ENCODE data around the gene PKHD1. TPM values are rescaled to one million over a fixed set of nuclear protein-coding genes. Genes with fewer than 3 reads are reported as not detected.

Gene PKHD1
- total RNA-seq, 1 experiment from 2014 or later: 0.40 TPM

GRCh38 chr6:51820555-51820954 is 266.9 kb downstream of the PKHD1 start:
- Histone ChIP-seq H3K9me3 (ENCODE audit: low read length) (no peaks in the 10 kb centered on the region), H3K27ac (ENCODE audit: low read length) (no peak overlapping the region), H3F3A (ENCODE audit: low read length, unreplicated experiment) (no peaks in the 10 kb centered on the region), H3K9ac (ENCODE audit: low read length) (no peak overlapping the region), H3K4me3 (ENCODE audit: low read length) (no peak overlapping the region), H3K4me1 (ENCODE audit: insufficient read depth, low read length) (no peaks in the 10 kb centered on the region), H3K27me3 (ENCODE audit: low read length) (no peaks in the 10 kb centered on the region), H4K20me1 (ENCODE audit: low read length) (no peaks in the 10 kb centered on the region), H3K36me3 (ENCODE audit: low read depth, low read length) (no peaks in the 10 kb centered on the region), H3K79me2 (ENCODE audit: low read length) (no peaks in the 10 kb centered on the region), H2AFZ (ENCODE audit: low read length) (no peak overlapping the region), H3K4me2 (ENCODE audit: low read length) (no peak overlapping the region), H3K9me2 (replicated peaks; ENCODE audit: low read length) (no peaks in the 10 kb centered on the region)
- POLR2A ChIA-PET (ENCODE audit: unreplicated experiment): no interaction called here
- ATAC-seq (no peak), DNase-seq (no peak)
- CTCF ChIA-PET: no interaction called here
- TF ChIP-seq EZH2 (IDR thresholded peaks at IDR 0.05; ENCODE audit: low read length, unreplicated experiment) (no peak), CTCF (conservative IDR thresholded peaks at IDR 0.05; ENCODE audit: low read depth, low read length) (no peak), EZH2phosphoT487 (IDR thresholded peaks at IDR 0.05; ENCODE audit: borderline replicate concordance, low read length) (no peak)
- BruUV-seq (replicated peaks): no TSS peak
- intact Hi-C loops (cut with micrococcal nuclease): no loop called here

- CTCF ChIA-PET: no interaction called here
- no peak for ATAC-seq
- H3K9me2 ChIP-seq (replicated peaks; ENCODE audit: low read length): no peaks in the 10 kb centered on the region
- no peaks in the 10 kb centered on the region for H3K4me1 ChIP-seq (ENCODE audit: insufficient read depth, low read length)
- H4K20me1 ChIP-seq (ENCODE audit: low read length): no peaks in the 10 kb centered on the region
- no peak overlapping the region for H3K4me3 ChIP-seq (ENCODE audit: low read length)
- H2AFZ ChIP-seq (ENCODE audit: low read length): no peak overlapping the region
- intact Hi-C loops (cut with micrococcal nuclease): no loop called here
- no peak overlapping the region for H3K4me2 ChIP-seq (ENCODE audit: low read length)
- H3K27me3 ChIP-seq (ENCODE audit: low read length): no peaks in the 10 kb centered on the region
- POLR2A ChIA-PET (ENCODE audit: unreplicated experiment): interaction anchor here (0.6 kb wide), 1 partner anchor 372 kb away, joined by 4 read pairs; no protein-coding TSS in a partner anchor
- BruUV-seq (replicated peaks): no TSS peak
- DNase-seq: no peak
- no peak overlapping the region for H3K27ac ChIP-seq (ENCODE audit: low read length)
- TF ChIP-seq EZH2 (IDR thresholded peaks at IDR 0.05; ENCODE audit: low read length, unreplicated experiment): no peak
- no peak for TF ChIP-seq EZH2phosphoT487 (IDR thresholded peaks at IDR 0.05; ENCODE audit: borderline replicate concordance, low read length)
- no peak for TF ChIP-seq CTCF (conservative IDR thresholded peaks at IDR 0.05; ENCODE audit: low read depth, low read length)
- no peaks in the 10 kb centered on the region for H3K79me2 ChIP-seq (ENCODE audit: low read length)
- no peaks in the 10 kb centered on the region for H3F3A ChIP-seq (ENCODE audit: low read length, unreplicated experiment)
- no peak overlapping the region for H3K9ac ChIP-seq (ENCODE audit: low read length)
- H3K36me3 ChIP-seq (ENCODE audit: low read depth, low read length): no peaks in the 10 kb centered on the region
- no peaks in the 10 kb centered on the region for H3K9me3 ChIP-seq (ENCODE audit: low read length)
Measured at GRCh38 chr6:51818520-51819022, 268.8 kb downstream of the PKHD1 start.

GRCh38 chr6:51817832-51818231 is 269.6 kb downstream of the PKHD1 start:
- H2AFZ ChIP-seq (ENCODE audit: low read length): no peak overlapping the region
- no peak for TF ChIP-seq CTCF (conservative IDR thresholded peaks at IDR 0.05; ENCODE audit: low read depth, low read length)
- TF ChIP-seq EZH2phosphoT487 (IDR thresholded peaks at IDR 0.05; ENCODE audit: borderline replicate concordance, low read length): no peak
- TF ChIP-seq EZH2 (IDR thresholded peaks at IDR 0.05; ENCODE audit: low read length, unreplicated experiment): no peak
- H3K36me3 ChIP-seq (ENCODE audit: low read depth, low read length): no peaks in the 10 kb centered on the region
- intact Hi-C loops (cut with micrococcal nuclease): no loop called here
- H4K20me1 ChIP-seq (ENCODE audit: low read length): no peaks in the 10 kb centered on the region
- H3K9me3 ChIP-seq (ENCODE audit: low read length): no peaks in the 10 kb centered on the region
- no peaks in the 10 kb centered on the region for H3F3A ChIP-seq (ENCODE audit: low read length, unreplicated experiment)
- H3K4me2 ChIP-seq (ENCODE audit: low read length): no peak overlapping the region
- H3K4me1 ChIP-seq (ENCODE audit: insufficient read depth, low read length): no peaks in the 10 kb centered on the region
- POLR2A ChIA-PET (ENCODE audit: unreplicated experiment): no interaction called here
- no TSS peak for BruUV-seq (replicated peaks)
- DNase-seq: no peak
- H3K9ac ChIP-seq (ENCODE audit: low read length): no peak overlapping the region
- ATAC-seq: no peak
- H3K27me3 ChIP-seq (ENCODE audit: low read length): no peaks in the 10 kb centered on the region
- H3K27ac ChIP-seq (ENCODE audit: low read length): no peak overlapping the region
- no peaks in the 10 kb centered on the region for H3K79me2 ChIP-seq (ENCODE audit: low read length)
- CTCF ChIA-PET: no interaction called here
- no peaks in the 10 kb centered on the region for H3K9me2 ChIP-seq (replicated peaks; ENCODE audit: low read length)
- H3K4me3 ChIP-seq (ENCODE audit: low read length): no peak overlapping the region
